Liver (tissue), 3 donors: ENCODE measurements around the gene SERINC1.

ENCODE experiments used
- ATF3 ChIP-seq: IDR thresholded peaks from 2 replicates; pipeline ENCODE4 v1.6.1; 2016; ENCODE audit warnings: antibody characterized with exemption
- EGR1 ChIP-seq, 2 donors: IDR thresholded peaks; 2 replicates each; pipeline ENCODE4 v1.6.1; 2016 to 2018; ENCODE audit warnings: antibody characterized with exemption in 2 of 2, low read depth in 2 of 2
- FOXA1 ChIP-seq: IDR thresholded peaks from 2 replicates; pipeline ENCODE4 v1.6.1; 2016; ENCODE audit warnings: antibody characterized with exemption
- GABPA ChIP-seq, 2 donors: IDR thresholded peaks in 1 of 2; conservative IDR thresholded peaks in 1 of 2; 2 replicates each; pipeline ENCODE4 v1.6.1; 2016; ENCODE audit warnings: antibody characterized with exemption in 2 of 2, mild to moderate bottlenecking in 1 of 2, moderate library complexity in 1 of 2
- JUND ChIP-seq, 2 donors: IDR thresholded peaks; 2 replicates each; pipeline ENCODE4 v1.6.1; 2016; ENCODE audit warnings: antibody characterized with exemption in 2 of 2
- MAX ChIP-seq: IDR thresholded peaks from 2 replicates; pipeline ENCODE4 v1.6.1; 2016; ENCODE audit warnings: antibody characterized with exemption
- RAD21 ChIP-seq, 2 donors: IDR thresholded peaks; 2 replicates each; pipeline ENCODE4 v1.6.1; 2016; ENCODE audit warnings: antibody characterized with exemption in 2 of 2, mild to moderate bottlenecking in 2 of 2
- RXRA ChIP-seq, 2 donors: IDR thresholded peaks; 2 replicates each; pipeline ENCODE4 v1.6.1; 2017 to 2018; ENCODE audit warnings: antibody characterized with exemption in 2 of 2, mild to moderate bottlenecking in 1 of 2
- TAF1 ChIP-seq: conservative IDR thresholded peaks from 2 replicates; pipeline ENCODE4 v1.6.1; 2016; ENCODE audit warnings: antibody characterized with exemption, mild to moderate bottlenecking
- YY1 ChIP-seq: IDR thresholded peaks from 2 replicates; pipeline ENCODE4 v1.6.1; 2016; ENCODE audit warnings: antibody characterized with exemption, mild to moderate bottlenecking
- TF ChIP-seq, protein P1 (sequence below): fragments of 150-350 bp; IDR thresholded peaks from 2 replicates; pipeline ENCODE4 v1.5.1; 2017; ENCODE audit warnings: improper control_type of control experiment, low read depth, low read length; ENCODE audit not compliant: missing input control
- TF ChIP-seq, protein P2 (sequence below): IDR thresholded peaks from 2 replicates; pipeline ENCODE4 v1.6.1; 2016; ENCODE audit warnings: antibody characterized with exemption, mild to moderate bottlenecking
- donor health status: healthy.
- donor health status: healthy.

GRCh38 chr6:122394016-122394415 is 77.6 kb downstream of the SERINC1 start:
- TF ChIP-seq YY1 (no peak), FOXA1 (no peak), MAX (no peak), RAD21 (IDR thresholded peaks at IDR 0.05) (no peak), EGR1 (IDR thresholded peaks at IDR 0.05; ENCODE audit: low read depth in 2 of 2) (no peak), GABPA (IDR thresholded peaks at IDR 0.05 in 1 of 2, conservative IDR thresholded peaks at IDR 0.05 in 1 of 2) (no peak), RXRA (IDR thresholded peaks at IDR 0.05) (no peak), JUND (IDR thresholded peaks at IDR 0.05) (no peak), TAF1 (no peak), ATF3 (no peak)
- TF ChIP-seq, protein P1, sequence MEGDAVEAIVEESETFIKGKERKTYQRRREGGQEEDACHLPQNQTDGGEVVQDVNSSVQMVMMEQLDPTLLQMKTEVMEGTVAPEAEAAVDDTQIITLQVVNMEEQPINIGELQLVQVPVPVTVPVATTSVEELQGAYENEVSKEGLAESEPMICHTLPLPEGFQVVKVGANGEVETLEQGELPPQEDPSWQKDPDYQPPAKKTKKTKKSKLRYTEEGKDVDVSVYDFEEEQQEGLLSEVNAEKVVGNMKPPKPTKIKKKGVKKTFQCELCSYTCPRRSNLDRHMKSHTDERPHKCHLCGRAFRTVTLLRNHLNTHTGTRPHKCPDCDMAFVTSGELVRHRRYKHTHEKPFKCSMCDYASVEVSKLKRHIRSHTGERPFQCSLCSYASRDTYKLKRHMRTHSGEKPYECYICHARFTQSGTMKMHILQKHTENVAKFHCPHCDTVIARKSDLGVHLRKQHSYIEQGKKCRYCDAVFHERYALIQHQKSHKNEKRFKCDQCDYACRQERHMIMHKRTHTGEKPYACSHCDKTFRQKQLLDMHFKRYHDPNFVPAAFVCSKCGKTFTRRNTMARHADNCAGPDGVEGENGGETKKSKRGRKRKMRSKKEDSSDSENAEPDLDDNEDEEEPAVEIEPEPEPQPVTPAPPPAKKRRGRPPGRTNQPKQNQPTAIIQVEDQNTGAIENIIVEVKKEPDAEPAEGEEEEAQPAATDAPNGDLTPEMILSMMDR: no peak
- TF ChIP-seq, protein P2, sequence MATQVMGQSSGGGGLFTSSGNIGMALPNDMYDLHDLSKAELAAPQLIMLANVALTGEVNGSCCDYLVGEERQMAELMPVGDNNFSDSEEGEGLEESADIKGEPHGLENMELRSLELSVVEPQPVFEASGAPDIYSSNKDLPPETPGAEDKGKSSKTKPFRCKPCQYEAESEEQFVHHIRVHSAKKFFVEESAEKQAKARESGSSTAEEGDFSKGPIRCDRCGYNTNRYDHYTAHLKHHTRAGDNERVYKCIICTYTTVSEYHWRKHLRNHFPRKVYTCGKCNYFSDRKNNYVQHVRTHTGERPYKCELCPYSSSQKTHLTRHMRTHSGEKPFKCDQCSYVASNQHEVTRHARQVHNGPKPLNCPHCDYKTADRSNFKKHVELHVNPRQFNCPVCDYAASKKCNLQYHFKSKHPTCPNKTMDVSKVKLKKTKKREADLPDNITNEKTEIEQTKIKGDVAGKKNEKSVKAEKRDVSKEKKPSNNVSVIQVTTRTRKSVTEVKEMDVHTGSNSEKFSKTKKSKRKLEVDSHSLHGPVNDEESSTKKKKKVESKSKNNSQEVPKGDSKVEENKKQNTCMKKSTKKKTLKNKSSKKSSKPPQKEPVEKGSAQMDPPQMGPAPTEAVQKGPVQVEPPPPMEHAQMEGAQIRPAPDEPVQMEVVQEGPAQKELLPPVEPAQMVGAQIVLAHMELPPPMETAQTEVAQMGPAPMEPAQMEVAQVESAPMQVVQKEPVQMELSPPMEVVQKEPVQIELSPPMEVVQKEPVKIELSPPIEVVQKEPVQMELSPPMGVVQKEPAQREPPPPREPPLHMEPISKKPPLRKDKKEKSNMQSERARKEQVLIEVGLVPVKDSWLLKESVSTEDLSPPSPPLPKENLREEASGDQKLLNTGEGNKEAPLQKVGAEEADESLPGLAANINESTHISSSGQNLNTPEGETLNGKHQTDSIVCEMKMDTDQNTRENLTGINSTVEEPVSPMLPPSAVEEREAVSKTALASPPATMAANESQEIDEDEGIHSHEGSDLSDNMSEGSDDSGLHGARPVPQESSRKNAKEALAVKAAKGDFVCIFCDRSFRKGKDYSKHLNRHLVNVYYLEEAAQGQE: no peak
